SU-DHL-6 (cell line): Measurements from ENCODE around the gene GGT6.

ENCODE experiments used
- H2AFZ ChIP-seq: fragments of 200-600 bp; sonication (generic); 2 replicates; pipeline ENCODE4 v1.6.1; 2014; ENCODE audit warnings: low read depth, mild to moderate bottlenecking, moderate library complexity, mixed read lengths, antibody characterized with exemption, low read length; ENCODE audit not compliant: severe bottlenecking
- H3F3A ChIP-seq: fragments of 200-600 bp; shearing (Covaris generic); 2 replicates; pipeline ENCODE4 v1.6.0; 2016; ENCODE audit warnings: antibody characterized with exemption, mild to moderate bottlenecking; ENCODE audit not compliant: insufficient read depth
- H3K27ac ChIP-seq: fragments of 200-600 bp; sonication (generic); 2 replicates; pipeline ENCODE4 v1.5.1; 2016; ENCODE audit warnings: low read depth, mild to moderate bottlenecking, low read length, moderate library complexity, mixed read lengths
- H3K27me3 ChIP-seq: fragments of 200-600 bp; sonication (generic), shearing (Covaris generic); 2 replicates; pipeline ENCODE4 v1.6.0; 2014; ENCODE audit warnings: mild to moderate bottlenecking, low read length
- H3K36me3 ChIP-seq: fragments of 200-600 bp; sonication (generic); 2 replicates; pipeline ENCODE4 v1.6.1; 2014; ENCODE audit warnings: mild to moderate bottlenecking, low read length, mixed read lengths
- H3K4me2 ChIP-seq: fragments of 300-600, 200-600 bp; shearing (Covaris generic), sonication (generic); 2 replicates; pipeline ENCODE4 v1.6.0; 2014; ENCODE audit warnings: low read length, low read depth, mild to moderate bottlenecking; ENCODE audit not compliant: poor library complexity, severe bottlenecking
- H3K4me3 ChIP-seq: fragments of 200-600 bp; sonication (generic); 2 replicates; pipeline ENCODE4 v1.5.1; 2014; ENCODE audit warnings: antibody characterized with exemption, low read length, mild to moderate bottlenecking, mixed read lengths; ENCODE audit not compliant: insufficient read depth, poor library complexity, severe bottlenecking
- H3K79me2 ChIP-seq: fragments of 200-600 bp; sonication (generic); 2 replicates; pipeline ENCODE4 v1.6.1; 2014; ENCODE audit warnings: mild to moderate bottlenecking, low read length, moderate library complexity; ENCODE audit not compliant: insufficient read depth
- H3K9ac ChIP-seq: fragments of 200-600 bp; sonication (generic); 2 replicates; pipeline ENCODE4 v1.7.0; 2014; ENCODE audit warnings: mild to moderate bottlenecking, low read length
- H3K9me2 ChIP-seq: fragments of 200-600 bp; sonication (generic); replicated peaks from 2 replicates; pipeline ENCODE4 v1.6.1; 2014; ENCODE audit warnings: low read length; ENCODE audit not compliant: insufficient read depth
- H3K9me3 ChIP-seq: fragments of 200-600 bp; sonication (generic); 2 replicates; pipeline ENCODE4 v1.6.1; 2014; ENCODE audit warnings: low read length, mixed read lengths; ENCODE audit not compliant: insufficient read depth
- H4K20me1 ChIP-seq: fragments of 200-600 bp; sonication (generic); 2 replicates; pipeline ENCODE4 v1.6.1; 2014; ENCODE audit warnings: low read depth, mild to moderate bottlenecking, antibody characterized with exemption, low read length, moderate library complexity, mixed read lengths
- EZH2phosphoT487 ChIP-seq: fragments of 200-600 bp; sonication (generic), shearing (Covaris generic); conservative IDR thresholded peaks from 2 replicates; pipeline ENCODE4 v1.6.1; 2018; ENCODE audit warnings: mild to moderate bottlenecking, antibody characterized with exemption, low read length, moderate library complexity, mixed read lengths
- TF ChIP-seq, protein P1 (sequence below): fragments of 200-600 bp; sonication (generic); IDR thresholded peaks from one replicate; pipeline ENCODE4 v1.5.1; 2017; ENCODE audit warnings: antibody characterized with exemption, mild to moderate bottlenecking, low read length, moderate library complexity; ENCODE audit not compliant: insufficient read depth, poor library complexity, severe bottlenecking

GGT6 gene

GRCh38 chr17:4542726-4543191, 17.6 kb downstream of the GGT6 start:
- Histone ChIP-seq H3K9me3 (no peaks in the 10 kb centered on the region), H3K36me3 (no peaks in the 10 kb centered on the region; the same call in 1 of the 2 replicates), H3K27me3 (no peaks in the 10 kb centered on the region), H3K27ac (no peak overlapping the region), H3K9me2 (no peaks in the 10 kb centered on the region), H3K9ac (no peak overlapping the region), H3K4me3 (no peak overlapping the region), H3K4me2 (no peak overlapping the region), H3K79me2 (no peaks in the 10 kb centered on the region), H3F3A (no peaks in the 10 kb centered on the region), H4K20me1 (no peaks in the 10 kb centered on the region), H2AFZ (no peak overlapping the region)
- TF ChIP-seq EZH2phosphoT487 = no peak
- TF ChIP-seq, protein P1, sequence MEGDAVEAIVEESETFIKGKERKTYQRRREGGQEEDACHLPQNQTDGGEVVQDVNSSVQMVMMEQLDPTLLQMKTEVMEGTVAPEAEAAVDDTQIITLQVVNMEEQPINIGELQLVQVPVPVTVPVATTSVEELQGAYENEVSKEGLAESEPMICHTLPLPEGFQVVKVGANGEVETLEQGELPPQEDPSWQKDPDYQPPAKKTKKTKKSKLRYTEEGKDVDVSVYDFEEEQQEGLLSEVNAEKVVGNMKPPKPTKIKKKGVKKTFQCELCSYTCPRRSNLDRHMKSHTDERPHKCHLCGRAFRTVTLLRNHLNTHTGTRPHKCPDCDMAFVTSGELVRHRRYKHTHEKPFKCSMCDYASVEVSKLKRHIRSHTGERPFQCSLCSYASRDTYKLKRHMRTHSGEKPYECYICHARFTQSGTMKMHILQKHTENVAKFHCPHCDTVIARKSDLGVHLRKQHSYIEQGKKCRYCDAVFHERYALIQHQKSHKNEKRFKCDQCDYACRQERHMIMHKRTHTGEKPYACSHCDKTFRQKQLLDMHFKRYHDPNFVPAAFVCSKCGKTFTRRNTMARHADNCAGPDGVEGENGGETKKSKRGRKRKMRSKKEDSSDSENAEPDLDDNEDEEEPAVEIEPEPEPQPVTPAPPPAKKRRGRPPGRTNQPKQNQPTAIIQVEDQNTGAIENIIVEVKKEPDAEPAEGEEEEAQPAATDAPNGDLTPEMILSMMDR = no peak

DNA sequence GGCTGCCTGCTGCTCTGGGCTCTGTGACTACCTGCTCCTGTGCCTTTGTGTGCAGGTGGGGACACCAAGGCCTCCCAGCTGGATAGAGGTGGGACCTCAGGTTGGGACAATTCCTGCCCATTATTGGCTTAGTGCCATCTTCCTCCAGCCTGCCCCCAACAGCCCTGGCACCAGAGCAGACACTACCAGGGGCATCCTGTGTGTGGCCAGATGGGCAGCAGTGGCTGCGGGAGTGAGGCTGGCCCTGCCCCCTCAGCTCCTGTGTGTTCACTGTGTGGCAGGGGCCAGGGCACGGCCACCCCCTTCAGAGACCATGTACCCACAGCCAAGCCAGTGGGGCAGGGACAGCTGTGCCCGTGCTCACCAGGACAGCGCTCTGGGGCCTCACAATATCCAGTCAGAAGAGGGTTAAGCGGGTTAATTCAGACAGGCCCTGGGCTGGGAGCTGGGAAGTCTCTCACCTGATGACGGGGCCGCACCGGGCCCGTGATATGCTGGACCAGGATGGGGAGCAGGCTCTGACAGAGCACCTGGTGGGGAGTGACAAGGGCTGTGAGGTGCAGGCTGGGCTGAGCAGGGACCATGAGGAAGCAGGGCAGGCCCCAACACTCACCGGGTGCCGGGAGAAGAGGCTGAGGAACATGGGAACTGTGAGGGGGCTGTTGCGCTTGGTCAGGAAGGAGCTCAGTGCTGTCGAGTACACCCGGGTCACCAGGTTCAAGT, 18.2 kb downstream of the GGT6 start:
- H3K79me2 ChIP-seq = no peaks in the 10 kb centered on the region
- peaks cover 4% of the 10 kb centered on the region; the same call in 1 of the 2 replicates for H3F3A ChIP-seq
- H3K36me3 ChIP-seq = no peaks in the 10 kb centered on the region; the same call in 1 of the 2 replicates
- no peaks in the 10 kb centered on the region for H3K27me3 ChIP-seq
- H3K9ac ChIP-seq = no peak overlapping the region
- no peaks in the 10 kb centered on the region for H3K9me2 ChIP-seq
- TF ChIP-seq, protein P1 = no peak
- TF ChIP-seq EZH2phosphoT487 = no peak
- no peak overlapping the region for H3K27ac ChIP-seq
- H3K4me2 ChIP-seq = no peak overlapping the region
- no peak overlapping the region for H3K4me3 ChIP-seq
- H3K9me3 ChIP-seq = no peaks in the 10 kb centered on the region
- no peak overlapping the region for H2AFZ ChIP-seq
- H4K20me1 ChIP-seq = no peaks in the 10 kb centered on the region

- no peak overlapping the region for H3K4me3 ChIP-seq
- no peaks in the 10 kb centered on the region for H3K9me3 ChIP-seq
- H3K27ac ChIP-seq = no peak overlapping the region
- no peaks in the 10 kb centered on the region for H3K9me2 ChIP-seq
- H3K27me3 ChIP-seq = no peaks in the 10 kb centered on the region
- no peaks in the 10 kb centered on the region; the same call in 1 of the 2 replicates for H3K36me3 ChIP-seq
- TF ChIP-seq, protein P1 = no peak
- no peak for TF ChIP-seq EZH2phosphoT487
- no peak overlapping the region for H2AFZ ChIP-seq
- no peak overlapping the region for H3K9ac ChIP-seq
- H3F3A ChIP-seq = peaks cover 7% of the 10 kb centered on the region; the same call in 1 of the 2 replicates
- H3K4me2 ChIP-seq = no peak overlapping the region
- no peaks in the 10 kb centered on the region for H4K20me1 ChIP-seq
- H3K79me2 ChIP-seq = no peaks in the 10 kb centered on the region
Observed at GRCh38 chr17:4541328-4542002, 18.9 kb downstream of the GGT6 start.
